HepG2 (cell line): ENCODE results near the gene RNF123. TPM values are rescaled to one million over a fixed set of nuclear protein-coding genes. Genes with fewer than 3 reads are reported as not detected.

Experiments
- ATAD3A ChIP-seq: sonication (generic); formaldehyde crosslinking; IDR thresholded peaks from 2 replicates; pipeline ENCODE4 v1.4.0; 2020; ENCODE audit warnings: missing genetic modification reagents
- CREB1 ChIP-seq, 2 experiments: fragments of 450-650 bp in 1 of 2; IDR thresholded peaks; 2 replicates each; pipeline ENCODE4 v1.6.1; 2016 to 2017; ENCODE audit warnings: control low read depth in 1 of 2, mild to moderate bottlenecking in 1 of 2, missing compliant biosample characterization in 1 of 2, missing genetic modification characterization in 1 of 2
- FOXA1 ChIP-seq, 2 experiments: fragments of 450-650 bp in 1 of 2; sonication (generic) in 1 of 2; formaldehyde crosslinking in 1 of 2; IDR thresholded peaks; 2 replicates each; pipeline versions ENCODE4 v1.4.0 to v1.6.1; 2016 to 2020; ENCODE audit warnings: missing genetic modification reagents in 1 of 2
- FOXA3 ChIP-seq: IDR thresholded peaks from 2 replicates; pipeline ENCODE4 v1.6.1; 2016; ENCODE audit warnings: missing genetic modification reagents, missing compliant biosample characterization
- GMEB2 ChIP-seq: IDR thresholded peaks from 2 replicates; pipeline ENCODE4 v1.6.1; 2016; ENCODE audit warnings: missing biosample characterization, missing genetic modification reagents, low read depth
- HIC2 ChIP-seq: sonication (generic); formaldehyde crosslinking; IDR thresholded peaks from 2 replicates; pipeline ENCODE4 v1.9.0; 2022; ENCODE audit warnings: low read depth, missing genetic modification reagents
- HOXA3 ChIP-seq: sonication (generic); formaldehyde crosslinking; IDR thresholded peaks from 2 replicates; pipeline ENCODE4 v1.5.0; 2020; ENCODE audit warnings: missing genetic modification reagents
- HOXA9 ChIP-seq: sonication (generic); formaldehyde crosslinking; IDR thresholded peaks from 2 replicates; pipeline ENCODE4 v1.8.1; 2022; ENCODE audit warnings: missing genetic modification reagents, mild to moderate bottlenecking, moderate library complexity, borderline replicate concordance
- IKZF4 ChIP-seq: sonication (generic); formaldehyde crosslinking; IDR thresholded peaks from 2 replicates; pipeline ENCODE4 v1.5.1; 2020; ENCODE audit warnings: borderline replicate concordance, mild to moderate bottlenecking, low read depth, missing genetic modification reagents; ENCODE audit errors: not compliant biosample characterization
- IRX3 ChIP-seq: sonication (generic); formaldehyde crosslinking; IDR thresholded peaks from 2 replicates; pipeline ENCODE4 v1.8.1; 2023; ENCODE audit warnings: mild to moderate bottlenecking, low read depth, missing genetic modification reagents, borderline replicate concordance
- MNT ChIP-seq: fragments of 450-650 bp; IDR thresholded peaks from 2 replicates; pipeline ENCODE4 v1.6.1; 2016
- PTBP1 ChIP-seq: fragments of 200-400 bp; formaldehyde crosslinking; IDR thresholded peaks from 2 replicates; pipeline ENCODE4 v1.6.1; 2018; ENCODE audit warnings: low read length, low read depth; ENCODE audit not compliant: poor library complexity, severe bottlenecking
- RFX3 ChIP-seq: IDR thresholded peaks from 2 replicates; pipeline ENCODE4 v1.6.1; 2016; ENCODE audit warnings: missing biosample characterization, missing genetic modification reagents
- SRF ChIP-seq: IDR thresholded peaks from 2 replicates; pipeline ENCODE4 v1.6.1; 2011; ENCODE audit warnings: mild to moderate bottlenecking, low read depth, low read length, moderate library complexity
- SSRP1 ChIP-seq: IDR thresholded peaks from 2 replicates; pipeline ENCODE4 v1.6.1; 2016; ENCODE audit warnings: control low read depth
- TRIM24 ChIP-seq: sonication (generic); formaldehyde crosslinking; IDR thresholded peaks from 2 replicates; pipeline ENCODE4 v1.8.0; 2022; ENCODE audit warnings: mild to moderate bottlenecking, missing genetic modification reagents
- ZNF674 ChIP-seq: sonication (generic); formaldehyde crosslinking; IDR thresholded peaks from 2 replicates; pipeline ENCODE4 v1.5.0; 2020; ENCODE audit warnings: low read depth, mild to moderate bottlenecking, missing genetic modification reagents
- ZNF7 ChIP-seq: IDR thresholded peaks from 2 replicates; pipeline ENCODE4 v1.6.1; 2016; ENCODE audit warnings: missing biosample characterization, missing genetic modification reagents
- ZNF737 ChIP-seq: sonication (generic); formaldehyde crosslinking; IDR thresholded peaks from 2 replicates; pipeline ENCODE4 v1.5.0; 2020; ENCODE audit warnings: missing genetic modification reagents, mild to moderate bottlenecking, borderline replicate concordance
- ZNF740 ChIP-seq: sonication (generic); formaldehyde crosslinking; IDR thresholded peaks from 2 replicates; pipeline ENCODE4 v1.4.0; 2020; ENCODE audit warnings: missing genetic modification reagents
- ZNF780A ChIP-seq: sonication (generic); formaldehyde crosslinking; IDR thresholded peaks from 2 replicates; pipeline ENCODE4 v1.8.0; 2022; ENCODE audit warnings: mild to moderate bottlenecking, missing genetic modification reagents, moderate library complexity
- ZNF800 ChIP-seq: sonication (generic); formaldehyde crosslinking; IDR thresholded peaks from 2 replicates; pipeline ENCODE4 v1.4.0; 2020; ENCODE audit warnings: missing genetic modification reagents
- ZNF83 ChIP-seq: sonication (generic); formaldehyde crosslinking; IDR thresholded peaks from 2 replicates; pipeline ENCODE4 v1.4.0; 2020; ENCODE audit warnings: missing genetic modification reagents, mild to moderate bottlenecking, borderline replicate concordance
- ZSCAN12 ChIP-seq: sonication (generic); formaldehyde crosslinking; IDR thresholded peaks from 2 replicates; pipeline ENCODE4 v1.9.0; 2021; ENCODE audit warnings: mild to moderate bottlenecking, missing genetic modification reagents
- polyA plus RNA-seq, 8 experiments: library from polyadenylated mRNA; depleted of rRNA in 3 of 8; stranded (reverse) in 7 of 8; unstranded in 1 of 8; fragments of >200 nt; fragmentation: Illumina TruSeq in 4 of 8; extraction: Trizol in 4 of 8; gene quantifications; 2 replicates each; pipeline versions ENCODE4 v1.2.1 to v1.2.3, GENCODE V29; 2011 to 2016; ENCODE audit warnings: low read depth in 4 of 8, missing spikeins in 1 of 8, mixed read lengths in 1 of 8; ENCODE audit not compliant: insufficient read depth in 1 of 8
- total RNA-seq, 5 experiments: library from RNA; depleted of rRNA; stranded (reverse); fragments of >200 nt; fragmentation: Illumina TruSeq; extraction: Trizol; gene quantifications; 2 replicates each; pipeline ENCODE4 v1.2.3, GENCODE V29; 2016; ENCODE audit warnings: low read depth in 1 of 5

The RNF123 gene
- total and polyA plus RNA-seq, 2 of the 13 experiments (the other 11 are each of a cell fraction or from before 2014, with no cell fraction given), result 29.9 to 82.2 TPM

- TF ChIP-seq GMEB2 (CRISPR knock-in tag) (no peak), FOXA3 (CRISPR knock-in tag) (no peak), MNT (0 out of 2 replicates have a peak, but pooled peaks have one; percentile 7), TRIM24 (CRISPR knock-in tag) (no peak), ZNF800 (CRISPR knock-in tag) (no peak), HOXA3 (CRISPR knock-in tag) (no peak), SSRP1 (CRISPR knock-in tag) (no peak), ZNF83 (no peak), ZSCAN12 (no peak), ZNF7 (CRISPR knock-in tag) (no peak), SRF (no peak), ATAD3A (no peak), RFX3 (CRISPR knock-in tag) (no peak), ZNF674 (CRISPR knock-in tag) (0 out of 2 replicates have a peak, but pooled peaks have one; percentile 7), HOXA9 (CRISPR knock-in tag) (0 out of 2 replicates have a peak, but pooled peaks have one; percentile 51), ZNF737 (CRISPR knock-in tag) (peak; percentile 58; the same call in 1 of the 2 replicates), IKZF4 (CRISPR knock-in tag) (no peak), IRX3 (CRISPR knock-in tag) (peak; percentile 3; the same call in 1 of the 2 replicates), FOXA1 (IDR thresholded peaks at IDR 0.05) (no peak), FOXA1 (CRISPR knock-in tag; IDR thresholded peaks at IDR 0.05) (no peak), ZNF780A (CRISPR knock-in tag) (peak; percentile 62; the same call in 1 of the 2 replicates), ZNF740 (CRISPR knock-in tag) (0 out of 2 replicates have a peak, but pooled peaks have one; percentile 12), HIC2 (CRISPR knock-in tag) (no peak), PTBP1 (no peak), CREB1 (IDR thresholded peaks at IDR 0.05) (no peak), CREB1 (CRISPR knock-in tag; IDR thresholded peaks at IDR 0.05) (no peak)
Measured at GRCh38 chr3:49723296-49723627, 33.9 kb downstream of the RNF123 start (continued).
